Activated naive CD8-positive, alpha-beta T cell (primary cell): ENCODE data around the gene GAB1.

Experiments
- H3K27ac Mint-ChIP-seq: one replicate; pipeline ENCODE4 v1.8.0; 2021; ENCODE audit warnings: mixed read lengths
- H3K27me3 Mint-ChIP-seq: one replicate; pipeline ENCODE4 v1.8.0; 2021; ENCODE audit warnings: mixed read lengths
- H3K36me3 Mint-ChIP-seq: one replicate; pipeline ENCODE4 v1.8.0; 2021; ENCODE audit warnings: mixed read lengths
- H3K4me1 Mint-ChIP-seq: one replicate; pipeline ENCODE4 v1.8.0; 2021; ENCODE audit warnings: low read depth, mixed read lengths
- H3K4me3 Mint-ChIP-seq: one replicate; pipeline ENCODE4 v1.8.0; 2021; ENCODE audit warnings: mild to moderate bottlenecking, mixed read lengths
- H3K9me3 Mint-ChIP-seq: one replicate; pipeline ENCODE4 v1.8.0; 2021; ENCODE audit warnings: low read depth, mixed read lengths

The GAB1 gene

DNA sequence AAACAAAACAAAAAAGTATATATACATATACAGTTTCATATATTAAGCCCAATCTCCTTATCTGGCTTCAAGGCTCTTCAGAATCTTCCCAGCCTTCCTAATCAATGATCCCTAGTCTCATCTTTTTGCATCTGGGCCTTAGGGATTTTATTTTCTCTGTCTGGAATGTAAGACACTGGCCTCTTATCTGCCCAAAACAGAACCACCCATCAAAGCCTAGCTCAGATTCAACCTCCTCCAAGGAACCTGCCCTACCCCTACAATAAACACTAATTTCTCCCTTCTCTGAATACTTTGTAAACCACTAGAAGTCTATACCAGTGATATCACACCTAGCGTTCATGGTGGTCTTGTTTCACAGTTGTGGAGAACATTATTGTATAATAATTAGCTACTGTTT lies 23.2 kb upstream of the GAB1 start:
- Mint-ChIP-seq H3K9me3 (no peaks in the 10 kb centered on the region), H3K27me3 (peaks cover 3% of the 10 kb centered on the region), H3K27ac (no peak overlapping the region), H3K4me1 (no peaks in the 10 kb centered on the region), H3K36me3 (no peaks in the 10 kb centered on the region), H3K4me3 (no peak overlapping the region)

DNA sequence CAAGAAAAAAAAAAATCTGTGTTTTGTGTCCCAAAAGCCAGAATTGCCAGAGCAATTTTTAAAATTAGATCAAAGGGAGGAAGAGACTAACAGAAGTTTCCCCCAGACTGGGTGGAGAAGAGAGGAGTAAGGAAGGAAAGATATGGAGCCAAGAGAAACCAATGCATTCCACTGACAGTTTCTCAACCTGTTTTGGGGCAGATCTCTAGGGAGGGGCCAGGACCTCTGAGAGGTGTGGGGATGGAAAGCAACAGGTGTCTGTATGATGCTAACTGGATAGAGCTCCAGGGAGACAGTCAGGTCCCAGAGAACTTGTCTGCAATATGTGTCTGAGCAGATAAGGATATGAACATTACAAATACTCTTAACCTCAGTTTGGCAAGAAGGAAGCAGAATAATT lies 22.7 kb upstream of the GAB1 start:
- H3K36me3 Mint-ChIP-seq, result no peaks in the 10 kb centered on the region
- H3K4me3 Mint-ChIP-seq, result no peak overlapping the region
- no peak overlapping the region for H3K27ac Mint-ChIP-seq
- no peaks in the 10 kb centered on the region for H3K4me1 Mint-ChIP-seq
- H3K27me3 Mint-ChIP-seq, result peaks cover 3% of the 10 kb centered on the region
- H3K9me3 Mint-ChIP-seq, result no peaks in the 10 kb centered on the region

GRCh38 chr4:143320113-143320512 lies 16.6 kb upstream of the GAB1 start:
- H3K9me3 Mint-ChIP-seq, result no peaks in the 10 kb centered on the region
- H3K4me1 Mint-ChIP-seq, result no peaks in the 10 kb centered on the region
- peaks cover 3% of the 10 kb centered on the region for H3K27me3 Mint-ChIP-seq
- no peak overlapping the region for H3K4me3 Mint-ChIP-seq
- H3K36me3 Mint-ChIP-seq, result no peaks in the 10 kb centered on the region
- no peak overlapping the region for H3K27ac Mint-ChIP-seq

DNA sequence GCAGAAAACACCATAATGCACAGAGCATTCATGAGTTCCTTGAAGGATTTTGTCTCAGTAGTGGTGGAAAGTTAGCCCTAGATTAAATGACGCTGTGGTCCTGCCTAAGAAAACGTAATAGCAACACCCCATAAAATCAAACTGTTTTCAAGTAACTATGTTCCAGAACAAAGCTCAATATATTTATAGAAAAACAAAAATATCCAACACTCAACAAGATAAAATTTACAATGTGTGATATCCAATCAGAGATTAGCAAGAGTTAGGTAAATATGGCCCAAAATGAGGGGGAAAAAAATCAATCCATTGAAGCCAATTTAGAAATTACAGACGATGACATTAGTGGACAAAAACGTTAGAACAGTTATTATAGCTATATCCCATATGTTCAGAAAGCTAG lies 9.9 kb upstream of the GAB1 start:
- Mint-ChIP-seq H3K27ac (no peak overlapping the region), H3K27me3 (peaks cover 11% of the 10 kb centered on the region), H3K4me1 (no peaks in the 10 kb centered on the region), H3K36me3 (no peaks in the 10 kb centered on the region), H3K9me3 (no peaks in the 10 kb centered on the region), H3K4me3 (no peak overlapping the region)

- Mint-ChIP-seq H3K27me3 (peaks cover 17% of the 10 kb centered on the region), H3K36me3 (no peaks in the 10 kb centered on the region), H3K9me3 (no peaks in the 10 kb centered on the region), H3K4me1 (no peaks in the 10 kb centered on the region), H3K27ac (no peak overlapping the region), H3K4me3 (no peak overlapping the region)
Observed at GRCh38 chr4:143329985-143330384, 6.7 kb upstream of the GAB1 start.

DNA sequence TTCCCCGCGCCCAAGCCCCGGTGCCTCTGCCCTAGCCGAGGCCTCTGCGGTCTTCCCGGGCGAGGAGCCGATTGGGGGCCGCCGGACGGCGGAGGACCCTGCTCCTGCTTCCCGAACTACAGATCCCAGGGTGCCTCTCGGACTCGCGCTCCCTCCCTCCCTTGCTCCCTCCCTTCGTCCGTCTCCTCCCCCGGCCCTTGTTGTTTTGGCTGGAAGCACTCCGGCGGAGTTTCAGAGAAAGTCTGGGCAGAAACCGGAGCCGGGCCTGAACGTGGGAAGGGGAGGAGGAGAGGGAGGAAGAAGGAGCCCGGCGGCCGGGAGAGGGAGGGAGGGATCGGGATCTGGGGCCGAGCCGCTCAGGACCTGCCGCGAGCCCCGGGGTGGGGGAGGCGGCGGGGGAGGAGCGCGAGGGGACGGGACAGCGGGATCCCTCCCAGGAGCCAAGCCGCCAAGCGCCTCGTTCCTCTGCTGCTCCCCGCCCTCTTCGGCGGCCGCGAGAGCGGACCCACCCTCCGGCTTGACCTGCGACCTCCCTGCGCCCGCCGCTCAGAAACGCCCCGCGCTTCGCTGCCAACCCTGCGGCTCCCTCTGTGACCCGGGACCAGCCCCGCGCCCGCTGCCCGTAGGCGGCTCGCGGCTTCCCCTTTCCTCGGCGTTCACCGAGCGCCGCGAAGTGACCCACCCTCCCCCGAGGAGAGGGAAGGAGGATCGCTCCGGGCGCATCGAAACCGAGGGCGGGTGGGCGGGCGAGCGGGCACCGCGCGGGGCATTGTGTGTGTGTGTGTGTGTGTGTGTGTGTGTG lies 496 bp upstream of the GAB1 start:
- Mint-ChIP-seq H3K27ac (no peak overlapping the region), H3K4me3 (peak overlapping the region; percentile 88), H3K4me1 (peaks cover 7% of the 10 kb centered on the region), H3K36me3 (no peaks in the 10 kb centered on the region), H3K27me3 (peaks cover 26% of the 10 kb centered on the region), H3K9me3 (no peaks in the 10 kb centered on the region)

DNA sequence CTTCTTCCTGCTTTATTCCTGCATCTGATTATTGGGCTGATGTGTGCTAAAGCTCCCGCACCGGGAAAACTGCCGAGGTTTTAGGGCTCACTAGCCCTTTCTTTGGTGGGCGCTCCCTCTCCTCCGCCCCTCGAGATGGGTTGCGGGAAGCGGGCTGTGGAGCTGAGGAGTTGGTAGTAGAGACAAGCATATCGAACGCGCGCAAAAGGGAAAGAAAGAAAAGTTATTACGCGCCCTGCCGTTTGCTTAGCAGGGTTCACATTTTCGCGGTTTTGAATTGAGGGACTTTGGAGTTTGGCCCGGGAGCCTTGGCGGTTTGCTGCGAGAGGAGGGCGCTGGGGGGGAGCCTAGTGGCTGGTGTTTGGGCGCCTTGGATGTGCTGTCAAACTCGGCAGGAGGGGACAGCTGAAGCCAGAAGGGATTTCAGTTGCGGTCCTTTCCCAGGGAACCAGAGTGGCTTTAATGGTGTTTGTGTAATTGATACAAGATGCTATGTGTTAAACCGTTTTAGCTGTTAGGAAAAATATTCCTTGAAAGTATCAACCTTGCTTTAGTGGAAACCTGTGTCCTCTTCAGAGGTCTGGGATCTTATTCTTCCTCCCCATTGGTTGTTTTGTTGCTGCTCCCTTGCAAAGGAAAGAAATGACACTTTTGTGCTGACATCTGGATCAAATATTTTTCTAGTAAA lies 1.1 kb downstream of the GAB1 start:
- Mint-ChIP-seq H3K4me3 (peak overlapping the region; percentile 88), H3K4me1 (peaks cover 7% of the 10 kb centered on the region), H3K36me3 (no peaks in the 10 kb centered on the region), H3K9me3 (no peaks in the 10 kb centered on the region), H3K27me3 (peaks cover 24% of the 10 kb centered on the region), H3K27ac (no peak overlapping the region)

DNA sequence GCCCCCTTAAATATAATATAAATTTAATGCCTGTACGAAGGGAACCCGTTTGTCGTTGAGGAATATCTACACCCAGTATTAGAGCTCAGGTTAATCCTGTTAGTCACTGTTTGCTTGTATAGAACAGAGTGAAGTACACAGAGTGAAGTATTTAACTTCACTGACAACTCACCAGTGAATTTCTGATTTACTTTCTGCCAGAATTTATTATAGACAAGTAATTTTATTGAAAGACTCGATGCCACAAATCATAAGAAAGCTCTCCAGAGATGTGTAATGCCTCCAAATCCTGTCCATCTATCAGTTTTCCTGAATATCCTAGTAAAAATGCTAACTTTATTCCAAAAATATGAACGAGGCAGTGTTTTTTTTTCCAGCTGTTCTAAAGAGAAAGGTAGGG lies 1.6 kb downstream of the GAB1 start:
- Mint-ChIP-seq H3K36me3 (no peaks in the 10 kb centered on the region), H3K4me3 (peak overlapping the region; percentile 88), H3K4me1 (peaks cover 7% of the 10 kb centered on the region), H3K27ac (no peak overlapping the region), H3K9me3 (no peaks in the 10 kb centered on the region), H3K27me3 (peaks cover 24% of the 10 kb centered on the region)

GRCh38 chr4:143339497-143339896 lies 2.8 kb downstream of the GAB1 start:
- no peak overlapping the region for H3K4me3 Mint-ChIP-seq
- H3K27me3 Mint-ChIP-seq, result peaks cover 23% of the 10 kb centered on the region
- no peak overlapping the region for H3K27ac Mint-ChIP-seq
- H3K4me1 Mint-ChIP-seq, result peaks cover 7% of the 10 kb centered on the region
- H3K9me3 Mint-ChIP-seq, result no peaks in the 10 kb centered on the region
- no peaks in the 10 kb centered on the region for H3K36me3 Mint-ChIP-seq

DNA sequence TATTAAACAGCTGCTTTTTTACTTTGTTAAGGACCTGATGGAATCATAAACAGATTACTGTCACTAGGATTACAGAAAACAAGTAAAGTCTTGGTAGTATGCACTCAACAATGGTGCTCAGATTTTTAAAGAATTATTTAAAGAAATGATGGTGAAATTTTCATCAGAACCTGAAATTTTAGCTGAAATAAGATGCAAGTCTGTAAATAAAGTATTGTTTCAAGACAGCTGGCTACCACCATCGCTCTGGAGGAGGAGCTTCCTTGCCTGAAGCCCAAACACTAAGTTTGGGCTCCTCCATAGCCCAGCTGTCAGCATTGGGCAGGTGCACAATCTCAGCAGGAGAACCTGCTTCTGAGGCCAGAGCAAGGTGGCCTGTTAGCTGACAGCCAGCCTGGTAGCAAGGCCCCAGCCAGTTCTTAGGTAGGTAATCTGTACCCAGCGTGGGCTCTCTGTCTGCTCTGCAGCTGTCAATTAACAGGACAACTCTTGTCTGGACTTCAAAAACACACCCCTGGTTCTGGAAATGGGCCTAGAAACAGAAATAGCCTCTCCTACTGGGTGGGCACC lies 4.6 kb downstream of the GAB1 start:
- peaks cover 6% of the 10 kb centered on the region for H3K4me1 Mint-ChIP-seq
- H3K36me3 Mint-ChIP-seq, result no peaks in the 10 kb centered on the region
- H3K27me3 Mint-ChIP-seq, result peaks cover 18% of the 10 kb centered on the region
- no peak overlapping the region for H3K4me3 Mint-ChIP-seq
- no peaks in the 10 kb centered on the region for H3K9me3 Mint-ChIP-seq
- no peak overlapping the region for H3K27ac Mint-ChIP-seq

DNA sequence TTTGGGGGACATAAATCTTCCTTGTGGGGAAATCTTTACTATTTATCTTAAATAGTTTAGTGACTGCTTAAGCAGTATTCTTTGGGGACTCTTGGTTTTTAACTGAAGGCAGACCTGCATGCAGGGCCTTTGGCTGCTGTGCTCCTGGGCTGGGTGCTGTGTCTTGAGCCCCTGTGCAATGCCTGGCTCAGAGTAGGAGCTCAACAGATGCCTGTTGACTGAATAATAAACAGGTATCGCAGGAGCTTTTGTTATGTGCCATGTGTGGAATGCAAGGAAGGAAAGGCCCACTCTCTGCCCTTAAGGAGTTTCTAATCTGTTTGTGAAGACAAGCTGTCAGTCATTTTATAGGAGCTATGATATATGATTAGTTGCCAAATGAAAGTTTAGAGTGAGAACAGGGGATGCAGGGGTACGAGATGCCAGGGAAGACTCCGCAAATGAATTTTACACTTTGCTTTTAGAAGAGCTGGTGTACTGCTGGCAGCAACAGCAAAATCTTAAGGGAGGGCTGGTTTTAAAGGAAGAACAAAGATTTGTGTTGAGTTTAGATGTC lies 6.7 kb downstream of the GAB1 start:
- Mint-ChIP-seq H3K36me3 (no peaks in the 10 kb centered on the region), H3K27me3 (peaks cover 14% of the 10 kb centered on the region)

GRCh38 chr4:143344041-143344440 lies 7.4 kb downstream of the GAB1 start:
- H3K27ac Mint-ChIP-seq, result no peak overlapping the region
- H3K27me3 Mint-ChIP-seq, result peaks cover 9% of the 10 kb centered on the region
- H3K4me3 Mint-ChIP-seq, result no peak overlapping the region
- H3K9me3 Mint-ChIP-seq, result no peaks in the 10 kb centered on the region
- no peaks in the 10 kb centered on the region for H3K36me3 Mint-ChIP-seq
- H3K4me1 Mint-ChIP-seq, result no peaks in the 10 kb centered on the region

More for the DNA sequence above, 6.7 kb downstream of the GAB1 start:
- Mint-ChIP-seq H3K4me3 (no peak overlapping the region), H3K4me1 (no peaks in the 10 kb centered on the region), H3K9me3 (no peaks in the 10 kb centered on the region), H3K27ac (no peak overlapping the region)

DNA sequence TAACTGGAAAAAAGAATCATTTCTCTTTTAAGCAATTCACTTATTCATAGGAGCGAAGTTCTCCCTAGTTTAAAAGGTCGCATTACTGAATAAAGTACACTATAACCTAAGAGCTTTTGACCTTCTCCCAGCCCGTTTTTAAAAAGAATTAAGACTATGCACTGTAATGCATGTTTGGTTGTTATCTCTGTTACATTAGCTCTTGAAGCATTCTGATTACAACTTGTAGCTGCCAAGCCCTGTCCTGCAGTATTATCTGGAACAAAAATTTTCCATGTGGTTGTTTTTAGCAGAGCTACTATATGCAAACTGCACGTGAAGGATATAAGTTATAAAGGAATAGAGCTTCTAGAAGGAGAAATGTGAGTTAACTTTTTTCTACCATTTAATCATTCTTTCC lies 8.1 kb downstream of the GAB1 start:
- no peaks in the 10 kb centered on the region for H3K9me3 Mint-ChIP-seq
- H3K27ac Mint-ChIP-seq, result no peak overlapping the region
- no peaks in the 10 kb centered on the region for H3K36me3 Mint-ChIP-seq
- no peak overlapping the region for H3K4me3 Mint-ChIP-seq
- H3K27me3 Mint-ChIP-seq, result peaks cover 5% of the 10 kb centered on the region
- no peaks in the 10 kb centered on the region for H3K4me1 Mint-ChIP-seq

- Mint-ChIP-seq H3K4me3 (no peak overlapping the region), H3K27ac (no peak overlapping the region), H3K9me3 (no peaks in the 10 kb centered on the region), H3K4me1 (no peaks in the 10 kb centered on the region), H3K27me3 (peaks cover 6% of the 10 kb centered on the region), H3K36me3 (no peaks in the 10 kb centered on the region)
Observed at GRCh38 chr4:143345356-143345755, 8.7 kb downstream of the GAB1 start.

- peaks cover 6% of the 10 kb centered on the region for H3K27me3 Mint-ChIP-seq
- H3K27ac Mint-ChIP-seq, result no peak overlapping the region
- H3K4me3 Mint-ChIP-seq, result no peak overlapping the region
- H3K9me3 Mint-ChIP-seq, result no peaks in the 10 kb centered on the region
- H3K4me1 Mint-ChIP-seq, result no peaks in the 10 kb centered on the region
- no peaks in the 10 kb centered on the region for H3K36me3 Mint-ChIP-seq
Observed at GRCh38 chr4:143346206-143346605, 9.5 kb downstream of the GAB1 start.
